SK-N-MC (cell line): ENCODE data around the gene TRIM17.

Experiments
- EZH2 ChIP-seq: fragments of 200-600 bp; sonication (generic); IDR thresholded peaks from one replicate; pipeline ENCODE4 v1.6.1; 2017; ENCODE audit warnings: antibody characterized with exemption
- FOXP2 ChIP-seq: optimal IDR thresholded peaks from 2 replicates; pipeline ENCODE3; 2011; ENCODE audit warnings: mild to moderate bottlenecking, moderate library complexity; ENCODE audit not compliant: insufficient read depth; ENCODE audit errors: extremely low read length, control extremely low read depth
- POLR2AphosphoS5 ChIP-seq: IDR thresholded peaks from 2 replicates; pipeline ENCODE4 v1.6.1; 2012; ENCODE audit warnings: mild to moderate bottlenecking, low read depth, low read length, borderline replicate concordance

GRCh38 chr1:228359613-228360532 is 56.8 kb downstream of the TRIM17 start:
- TF ChIP-seq EZH2, result no peak
- TF ChIP-seq POLR2AphosphoS5, result no peak
- no peak for TF ChIP-seq FOXP2
